HepG2 (cell line): Measurements from ENCODE around the gene TMEM253. TPM values are rescaled to one million over a fixed set of nuclear protein-coding genes. Genes with fewer than 3 reads are reported as not detected.

ENCODE experiments used
- CENPBD1 ChIP-seq: sonication (generic); formaldehyde crosslinking; IDR thresholded peaks from 2 replicates; pipeline ENCODE4 v1.8.0; 2022; ENCODE audit warnings: missing genetic modification reagents, low read depth, mild to moderate bottlenecking, borderline replicate concordance
- DMAP1 ChIP-seq: IDR thresholded peaks from 2 replicates; pipeline ENCODE4 v1.6.1; 2016
- FOXC1 ChIP-seq: sonication (generic); formaldehyde crosslinking; IDR thresholded peaks from 2 replicates; pipeline ENCODE4 v1.8.0; 2022; ENCODE audit warnings: mild to moderate bottlenecking, missing genetic modification reagents, borderline replicate concordance
- GABPA ChIP-seq, 2 experiments: IDR thresholded peaks; 2 replicates each; pipeline ENCODE4 v1.6.1; 2011 to 2016; ENCODE audit warnings: low read depth in 2 of 2, low read length in 1 of 2, missing biosample characterization in 1 of 2, missing genetic modification characterization in 1 of 2
- HOXA5 ChIP-seq: sonication (generic); formaldehyde crosslinking; IDR thresholded peaks from 2 replicates; pipeline ENCODE4 v1.4.0; 2020; ENCODE audit warnings: missing genetic modification reagents
- KDM3A ChIP-seq: IDR thresholded peaks from 2 replicates; pipeline ENCODE4 v1.6.1; 2018; ENCODE audit warnings: low read depth, missing compliant biosample characterization
- LBX2 ChIP-seq: sonication (generic); formaldehyde crosslinking; IDR thresholded peaks from 2 replicates; pipeline ENCODE4 v1.5.0; 2020; ENCODE audit warnings: missing genetic modification reagents, mild to moderate bottlenecking, borderline replicate concordance
- MIER2 ChIP-seq: IDR thresholded peaks from 2 replicates; pipeline ENCODE4 v1.6.1; 2016; ENCODE audit warnings: missing biosample characterization, missing genetic modification reagents
- MTERF4 ChIP-seq: sonication (generic); formaldehyde crosslinking; IDR thresholded peaks from 2 replicates; pipeline ENCODE4 v1.8.0; 2023; ENCODE audit warnings: mild to moderate bottlenecking, missing genetic modification reagents
- RCOR2 ChIP-seq: IDR thresholded peaks from 2 replicates; pipeline ENCODE4 v1.6.1; 2016; ENCODE audit warnings: missing biosample characterization, missing genetic modification reagents
- SATB2 ChIP-seq: sonication (generic); formaldehyde crosslinking; IDR thresholded peaks from 2 replicates; pipeline ENCODE4 v1.5.0; 2020; ENCODE audit warnings: missing genetic modification reagents
- SNRNP70 ChIP-seq: fragments of 200-400 bp; formaldehyde crosslinking; IDR thresholded peaks from 2 replicates; pipeline ENCODE4 v1.6.1; 2017; ENCODE audit warnings: mild to moderate bottlenecking, low read depth, low read length, moderate library complexity
- STAT6 ChIP-seq: sonication (generic); formaldehyde crosslinking; IDR thresholded peaks from 2 replicates; pipeline ENCODE4 v1.4.0; 2020; ENCODE audit warnings: missing genetic modification reagents, mild to moderate bottlenecking, borderline replicate concordance
- TBP ChIP-seq: sonication (generic); formaldehyde crosslinking; IDR thresholded peaks from 2 replicates; pipeline ENCODE4 v1.5.0; 2020; ENCODE audit warnings: missing genetic modification reagents
- THAP11 ChIP-seq: IDR thresholded peaks from 2 replicates; pipeline ENCODE4 v1.6.1; 2016; ENCODE audit warnings: missing biosample characterization, missing genetic modification reagents
- ZBTB21 ChIP-seq: sonication (generic); formaldehyde crosslinking; IDR thresholded peaks from 2 replicates; pipeline ENCODE4 v1.4.0; 2020; ENCODE audit warnings: missing genetic modification reagents
- ZBTB3 ChIP-seq: sonication (generic); formaldehyde crosslinking; IDR thresholded peaks from 2 replicates; pipeline ENCODE4 v1.4.0; 2020; ENCODE audit warnings: low read depth, mild to moderate bottlenecking, moderate library complexity, missing genetic modification reagents, borderline replicate concordance
- ZMAT3 ChIP-seq: sonication (generic); formaldehyde crosslinking; conservative IDR thresholded peaks from 2 replicates; pipeline ENCODE4 v1.7.0; 2021; ENCODE audit warnings: missing genetic modification reagents
- ZMYM4 ChIP-seq: sonication (generic); formaldehyde crosslinking; IDR thresholded peaks from 2 replicates; pipeline ENCODE4 v1.8.1; 2023; ENCODE audit warnings: mild to moderate bottlenecking, missing genetic modification reagents
- ZNF101 ChIP-seq: sonication (generic); formaldehyde crosslinking; IDR thresholded peaks from 2 replicates; pipeline ENCODE4 v1.4.0; 2020; ENCODE audit warnings: mild to moderate bottlenecking, low read depth, missing genetic modification reagents, borderline replicate concordance
- ZNF264 ChIP-seq: sonication (generic); formaldehyde crosslinking; IDR thresholded peaks from 2 replicates; pipeline ENCODE4 v1.4.0; 2020; ENCODE audit warnings: missing genetic modification reagents
- ZNF326 ChIP-seq: sonication (generic); formaldehyde crosslinking; IDR thresholded peaks from 2 replicates; pipeline ENCODE4 v1.4.0; 2020; ENCODE audit warnings: missing genetic modification reagents, borderline replicate concordance
- ZNF331 ChIP-seq: sonication (generic); formaldehyde crosslinking; IDR thresholded peaks from 2 replicates; pipeline ENCODE4 v1.4.0; 2020; ENCODE audit warnings: missing genetic modification reagents
- ZNF558 ChIP-seq: sonication (generic); formaldehyde crosslinking; IDR thresholded peaks from 2 replicates; pipeline ENCODE4 v1.9.0; 2022; ENCODE audit warnings: mild to moderate bottlenecking, missing genetic modification reagents, borderline replicate concordance
- ZNF775 ChIP-seq: sonication (generic); formaldehyde crosslinking; IDR thresholded peaks from 2 replicates; pipeline ENCODE4 v1.4.0; 2020; ENCODE audit warnings: missing genetic modification reagents, mild to moderate bottlenecking, moderate library complexity, borderline replicate concordance
- ZNF788 ChIP-seq: sonication (generic); formaldehyde crosslinking; IDR thresholded peaks from 2 replicates; pipeline ENCODE4 v1.5.0; 2020; ENCODE audit warnings: mild to moderate bottlenecking, missing genetic modification reagents, borderline replicate concordance
- polyA plus RNA-seq, 8 experiments: library from polyadenylated mRNA; depleted of rRNA in 3 of 8; stranded (reverse) in 7 of 8; unstranded in 1 of 8; fragments of >200 nt; fragmentation: Illumina TruSeq in 4 of 8; extraction: Trizol in 4 of 8; gene quantifications; 2 replicates each; pipeline versions ENCODE4 v1.2.1 to v1.2.3, GENCODE V29; 2011 to 2016; ENCODE audit warnings: low read depth in 4 of 8, missing spikeins in 1 of 8, mixed read lengths in 1 of 8; ENCODE audit not compliant: insufficient read depth in 1 of 8
- total RNA-seq, 5 experiments: library from RNA; depleted of rRNA; stranded (reverse); fragments of >200 nt; fragmentation: Illumina TruSeq; extraction: Trizol; gene quantifications; 2 replicates each; pipeline ENCODE4 v1.2.3, GENCODE V29; 2016; ENCODE audit warnings: low read depth in 1 of 5

TMEM253 gene
- total and polyA plus RNA-seq, 2 of the 13 experiments (the other 11 are each of a cell fraction or from before 2014, with no cell fraction given), result 0.29 to 0.45 TPM

GRCh38 chr14:21054123-21054767 lies 46.6 kb upstream of the TMEM253 start (continued):
- peak; percentile 78; the same call in 1 of the 2 replicates for TF ChIP-seq MIER2 (CRISPR knock-in tag)
- peak; percentile 89 for TF ChIP-seq RCOR2 (CRISPR knock-in tag)
- peak; percentile 95; the same call in 1 of the 2 replicates for TF ChIP-seq ZBTB3 (CRISPR knock-in tag)
- TF ChIP-seq ZMAT3 (CRISPR knock-in tag), result 0 out of 2 replicates have a peak, but pooled peaks have one; percentile 87
- peak; percentile 64; the same call in 1 of the 2 replicates for TF ChIP-seq FOXC1 (CRISPR knock-in tag)
- no peak for TF ChIP-seq ZNF326 (CRISPR knock-in tag)
- TF ChIP-seq LBX2 (CRISPR knock-in tag), result no peak
- no peak for TF ChIP-seq CENPBD1 (CRISPR knock-in tag)
- TF ChIP-seq MTERF4 (CRISPR knock-in tag), result peak; percentile 76; the same call in 1 of the 2 replicates
- peak; percentile 75 for TF ChIP-seq ZMYM4 (CRISPR knock-in tag)
- TF ChIP-seq GABPA (IDR thresholded peaks at IDR 0.05; ENCODE audit: low read depth, low read length), result no peak
- peak; percentile 58 for TF ChIP-seq GABPA (CRISPR knock-in tag; IDR thresholded peaks at IDR 0.05; ENCODE audit: low read depth)
- no peak; the same call in 1 of the 2 replicates for TF ChIP-seq TBP (CRISPR knock-in tag)
- no peak for TF ChIP-seq SATB2
- no peak for TF ChIP-seq ZNF101
- peak; percentile 66; the same call in 1 of the 2 replicates for TF ChIP-seq DMAP1 (CRISPR knock-in tag)
- peak; percentile 80; the same call in 1 of the 2 replicates for TF ChIP-seq ZNF788 (CRISPR knock-in tag)
- peak; percentile 77 for TF ChIP-seq ZNF331
- peak; percentile 83 for TF ChIP-seq THAP11 (CRISPR knock-in tag)
- TF ChIP-seq STAT6 (CRISPR knock-in tag), result peak; percentile 89; the same call in 1 of the 2 replicates
- 0 out of 2 replicates have a peak, but pooled peaks have one; percentile 18 for TF ChIP-seq ZBTB21 (CRISPR knock-in tag)
- no peak; the same call in 1 of the 2 replicates for TF ChIP-seq ZNF558 (CRISPR knock-in tag)
- 0 out of 2 replicates have a peak, but pooled peaks have one; percentile 2 for TF ChIP-seq ZNF775 (CRISPR knock-in tag)
- TF ChIP-seq KDM3A (CRISPR knock-in tag), result peak; percentile 33; the same call in 1 of the 2 replicates
- TF ChIP-seq HOXA5 (CRISPR knock-in tag), result peak; percentile 82
- no peak for TF ChIP-seq SNRNP70
- TF ChIP-seq ZNF264 (CRISPR knock-in tag), result peak; percentile 87; the same call in 1 of the 2 replicates
